Common myeloid progenitor, CD34-positive (primary cell): Measurements from ENCODE around the gene ARMH3.
A peak's percentile ranks its signal among the peaks of the same experiment; 100 is the strongest.

Experiments used
- CTCF ChIA-PET: fragments of 350-600 bp; sonication (Branson Sonifier 250); formaldehyde crosslinking; loops from one replicate; lab custom pipeline; 2021; ENCODE audit warnings: antibody characterized with exemption; lab: Charles Lee
- POLR2A ChIA-PET: fragments of 350-600 bp; sonication (Branson Sonifier 250); formaldehyde crosslinking; loops from one replicate; lab custom pipeline; 2021; ENCODE audit warnings: antibody characterized with exemption; lab: Charles Lee
- DNase-seq, 3 donors: peaks; one replicate each; pipeline versions ENCODE4 v3.0.0 to v3.0.0-alpha.2; 2013
- H3K27ac ChIP-seq, 2 experiments: 1 replicate in 1 of 2; 2 replicates in 1 of 2; pipeline ENCODE4 v1.7.0; 2013; ENCODE audit warnings: inconsistent platforms in 2 of 2, low read length in 2 of 2, mild to moderate bottlenecking in 2 of 2, low read depth in 1 of 2, moderate library complexity in 1 of 2; ENCODE audit not compliant: severe bottlenecking in 2 of 2, insufficient read depth in 1 of 2, poor library complexity in 1 of 2
- H3K27me3 ChIP-seq, 5 experiments: replicated peaks in 2 of 5; 1 replicate in 3 of 5; 2 replicates in 2 of 5; pipeline versions ENCODE4 v1.6.1 to v1.7.0; 2013; ENCODE audit warnings: low read length in 4 of 5, mild to moderate bottlenecking in 2 of 5, moderate library complexity in 2 of 5, inconsistent platforms in 1 of 5; ENCODE audit not compliant: insufficient read depth in 5 of 5, control insufficient read depth in 4 of 5
- H3K36me3 ChIP-seq, 4 experiments: 1 replicate in 2 of 4; 2 replicates in 2 of 4; pipeline versions ENCODE4 v1.6.1 to v1.7.0; 2013; ENCODE audit warnings: low read length in 3 of 4, control low read depth in 1 of 4, mild to moderate bottlenecking in 1 of 4; ENCODE audit not compliant: control insufficient read depth in 4 of 4, insufficient read depth in 4 of 4
- H3K4me1 ChIP-seq, 4 experiments: 1 replicate in 3 of 4; 2 replicates in 1 of 4; pipeline versions ENCODE4 v1.6.1 to v1.7.1; 2013; ENCODE audit warnings: low read length in 3 of 4, mild to moderate bottlenecking in 3 of 4, control low read depth in 1 of 4, inconsistent platforms in 1 of 4, moderate library complexity in 1 of 4; ENCODE audit not compliant: control insufficient read depth in 4 of 4, insufficient read depth in 4 of 4; ENCODE audit errors: control extremely low read depth in 1 of 4
- H3K4me3 ChIP-seq, 7 experiments: 1 replicate in 4 of 7; 2 replicates in 3 of 7; pipeline versions ENCODE4 v1.5.1 to v1.7.0; 2013; ENCODE audit warnings: mild to moderate bottlenecking in 7 of 7, low read length in 6 of 7, moderate library complexity in 6 of 7, inconsistent platforms in 2 of 7, low read depth in 2 of 7, control low read depth in 1 of 7; ENCODE audit not compliant: insufficient read depth in 4 of 7, control insufficient read depth in 1 of 7; ENCODE audit errors: extremely low read depth in 1 of 7
- H3K9me3 ChIP-seq, 5 experiments: 1 replicate in 4 of 5; 2 replicates in 1 of 5; pipeline versions ENCODE4 v1.6.1 to v1.7.1; 2013; ENCODE audit warnings: low read length in 4 of 5, mild to moderate bottlenecking in 2 of 5, inconsistent platforms in 1 of 5, low read depth in 1 of 5, moderate library complexity in 1 of 5; ENCODE audit not compliant: control insufficient read depth in 4 of 5, insufficient read depth in 2 of 5; ENCODE audit errors: control extremely low read depth in 1 of 5
- WGBS: methylation state at CpG from one replicate; pipeline ENCODE4 v1.1.5; 2013; ENCODE audit not compliant: insufficient coverage; 5-methylcytosine and 5-hydroxymethylcytosine counted together

ARMH3 gene

GRCh38 chr10:101856626-101857025 is 199.3 kb downstream of the ARMH3 start:
- H3K36me3 ChIP-seq, result peaks cover 2 to 9% (median 5%) of the 10 kb centered on the region in 4 experiments
- H3K27me3 ChIP-seq, result no peaks in the 10 kb centered on the region
- no peak for DNase-seq
- POLR2A ChIA-PET, result no interaction called here
- CTCF ChIA-PET, result interaction anchor here (0.9 to 2.8 kb wide), 6 partner anchors 14 to 154 kb away, joined by 3 to 11 read pairs (median 5); no protein-coding TSS in a partner anchor
- H3K4me3 ChIP-seq, result no peak overlapping the region
- peaks cover 0 to 10% (median 0%) of the 10 kb centered on the region in 4 experiments for H3K4me1 ChIP-seq
- H3K27ac ChIP-seq, result no peak overlapping the region
- H3K9me3 ChIP-seq, result peaks cover 2 to 12% (median 6%) of the 10 kb centered on the region in 5 experiments

GRCh38 chr10:101851411-101852116 is 204.4 kb downstream of the ARMH3 start:
- DNase-seq, result no peak
- no peak overlapping the region for H3K4me3 ChIP-seq
- peaks cover 0 to 15% (median 6%) of the 10 kb centered on the region in 4 experiments for H3K36me3 ChIP-seq
- no peaks in the 10 kb centered on the region for H3K27me3 ChIP-seq
- ChIA-PET POLR2A (interaction anchor here (0.5 kb wide), 1 partner anchor 78 kb away, joined by 4 read pairs; no protein-coding TSS in a partner anchor), CTCF (interaction anchor here (0.6 to 1.9 kb wide), 4 partner anchors 10 to 1559 kb away, joined by 3 to 19 read pairs (median 4); no protein-coding TSS in a partner anchor)
- no peaks in the 10 kb centered on the region for H3K9me3 ChIP-seq
- peaks cover 2 to 22% (median 7%) of the 10 kb centered on the region in 4 experiments for H3K4me1 ChIP-seq
- WGBS, result 89% methylated on average over 4 of the region's 4 CpGs
- H3K27ac ChIP-seq, result no peak overlapping the region

GRCh38 chr10:101850749-101851148 is 205.2 kb downstream of the ARMH3 start:
- 100% methylated on average over 1 of the region's 3 CpGs for WGBS
- ChIA-PET POLR2A (no interaction called here), CTCF (interaction anchor here (0.7 to 1.9 kb wide), 4 partner anchors 9 to 69 kb away, joined by 3 to 19 read pairs (median 3); no protein-coding TSS in a partner anchor)
- Histone ChIP-seq H3K27ac (no peak overlapping the region), H3K9me3 (no peaks in the 10 kb centered on the region), H3K36me3 (peaks cover 0 to 15% (median 4%) of the 10 kb centered on the region in 4 experiments), H3K27me3 (no peaks in the 10 kb centered on the region), H3K4me1 (peaks cover 2 to 22% (median 7%) of the 10 kb centered on the region in 4 experiments), H3K4me3 (no peak overlapping the region)
- no peak for DNase-seq

GRCh38 chr10:101848894-101849351 is 207.1 kb downstream of the ARMH3 start:
- ChIA-PET POLR2A (no interaction called here), CTCF (interaction anchor here (1.0 to 2.3 kb wide), 8 partner anchors 8 to 164 kb away, joined by 3 to 13 read pairs (median 3); no protein-coding TSS in a partner anchor)
- peaks cover 0 to 18% (median 4%) of the 10 kb centered on the region in 4 experiments for H3K36me3 ChIP-seq
- H3K9me3 ChIP-seq, result no peaks in the 10 kb centered on the region
- peak in 2 of 3 donors; percentile 31 for DNase-seq
- peaks cover 7 to 27% (median 15%) of the 10 kb centered on the region in 4 experiments for H3K4me1 ChIP-seq
- WGBS, result 52% methylated on average over 3 of the region's 3 CpGs
- no peaks in the 10 kb centered on the region for H3K27me3 ChIP-seq
- no peak overlapping the region for H3K27ac ChIP-seq
- H3K4me3 ChIP-seq, result no peak overlapping the region

GRCh38 chr10:101848408-101848807 is 207.6 kb downstream of the ARMH3 start:
- peaks cover 0 to 18% (median 4%) of the 10 kb centered on the region in 4 experiments for H3K36me3 ChIP-seq
- ChIA-PET POLR2A (no interaction called here), CTCF (interaction anchor here (1.0 to 2.3 kb wide), 8 partner anchors 7 to 165 kb away, joined by 3 to 13 read pairs (median 3); no protein-coding TSS in a partner anchor)
- no peak overlapping the region for H3K4me3 ChIP-seq
- peaks cover 7 to 30% (median 17%) of the 10 kb centered on the region in 4 experiments for H3K4me1 ChIP-seq
- H3K27me3 ChIP-seq, result peaks cover 0 to under 1% (median 0%) of the 10 kb centered on the region in 5 experiments
- WGBS, result 74% methylated on average over 4 of the region's 4 CpGs
- H3K27ac ChIP-seq, result no peak overlapping the region
- no peak for DNase-seq
- H3K9me3 ChIP-seq, result no peaks in the 10 kb centered on the region

GRCh38 chr10:101845893-101846292 is 210.1 kb downstream of the ARMH3 start:
- peaks cover 0 to 19% (median 0%) of the 10 kb centered on the region in 5 experiments for H3K27me3 ChIP-seq
- H3K27ac ChIP-seq, result no peak overlapping the region
- peaks cover 0 to 14% (median 4%) of the 10 kb centered on the region in 4 experiments for H3K36me3 ChIP-seq
- 100% methylated on average over 2 of the region's 3 CpGs for WGBS
- H3K4me3 ChIP-seq, result no peak overlapping the region
- ChIA-PET CTCF (interaction anchor here (1.0 to 3.5 kb wide), 4 partner anchors 13 to 33 kb away, joined by 3 to 13 read pairs (median 4); no protein-coding TSS in a partner anchor), POLR2A (no interaction called here)
- peaks cover 7 to 36% (median 24%) of the 10 kb centered on the region in 4 experiments for H3K4me1 ChIP-seq
- no peaks in the 10 kb centered on the region for H3K9me3 ChIP-seq
- no peak for DNase-seq
